SH-SY5Y (cell line): ENCODE results near the gene PAX7.

Experiments
- GATA2 ChIP-seq: IDR thresholded peaks from 2 replicates; pipeline ENCODE4 v1.6.1; 2011; ENCODE audit warnings: mild to moderate bottlenecking, low read depth, low read length
- GATA3 ChIP-seq: IDR thresholded peaks from 2 replicates; pipeline ENCODE4 v1.6.1; 2011; ENCODE audit warnings: low read depth, mild to moderate bottlenecking, low read length, moderate library complexity

DNA sequence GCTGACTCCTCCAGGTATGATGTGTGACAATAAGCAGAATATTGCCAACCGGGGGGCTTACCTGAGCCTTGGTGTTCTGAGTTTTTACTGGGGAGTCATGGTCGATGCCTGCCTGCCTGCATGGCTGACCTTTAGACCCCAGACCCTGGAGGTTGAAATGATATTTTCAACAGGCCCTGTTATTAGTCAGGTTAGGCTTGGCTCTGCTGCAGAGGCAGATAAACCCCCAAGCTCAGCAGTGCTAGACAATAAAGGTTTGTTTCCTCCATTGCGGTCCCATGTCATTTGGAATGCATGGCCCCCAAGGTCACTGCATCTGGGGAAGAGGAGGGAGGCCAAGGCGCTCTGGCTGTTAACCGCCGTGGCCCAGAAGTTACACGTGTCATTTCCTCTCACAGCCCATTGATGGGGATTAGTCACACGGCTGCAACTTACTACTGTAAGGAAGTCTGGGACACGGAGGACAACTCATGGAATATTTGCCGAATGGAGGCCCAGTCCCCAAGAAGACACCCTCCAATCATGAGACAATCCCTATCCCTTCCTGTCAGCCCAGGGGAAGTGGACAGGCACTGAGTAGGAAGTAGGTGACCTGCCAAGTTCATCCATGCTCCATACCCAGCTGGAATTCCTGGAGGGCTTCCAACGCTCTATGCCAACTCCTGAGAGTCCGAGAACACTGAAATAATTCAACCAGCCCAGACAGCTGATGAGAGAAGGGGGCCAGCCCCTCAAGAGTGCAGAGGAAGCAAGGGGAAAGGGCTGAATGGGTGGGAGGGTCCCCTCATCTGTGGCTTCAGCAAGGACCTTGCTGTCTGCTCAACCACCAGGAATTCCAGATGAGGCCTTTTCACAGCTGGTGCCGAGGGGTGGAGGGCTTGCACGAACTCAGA lies 131.5 kb downstream of the PAX7 start:
- TF ChIP-seq GATA2 (no peak), GATA3 (no peak)
